ENCODE data around the gene TRIP6.

DNA sequence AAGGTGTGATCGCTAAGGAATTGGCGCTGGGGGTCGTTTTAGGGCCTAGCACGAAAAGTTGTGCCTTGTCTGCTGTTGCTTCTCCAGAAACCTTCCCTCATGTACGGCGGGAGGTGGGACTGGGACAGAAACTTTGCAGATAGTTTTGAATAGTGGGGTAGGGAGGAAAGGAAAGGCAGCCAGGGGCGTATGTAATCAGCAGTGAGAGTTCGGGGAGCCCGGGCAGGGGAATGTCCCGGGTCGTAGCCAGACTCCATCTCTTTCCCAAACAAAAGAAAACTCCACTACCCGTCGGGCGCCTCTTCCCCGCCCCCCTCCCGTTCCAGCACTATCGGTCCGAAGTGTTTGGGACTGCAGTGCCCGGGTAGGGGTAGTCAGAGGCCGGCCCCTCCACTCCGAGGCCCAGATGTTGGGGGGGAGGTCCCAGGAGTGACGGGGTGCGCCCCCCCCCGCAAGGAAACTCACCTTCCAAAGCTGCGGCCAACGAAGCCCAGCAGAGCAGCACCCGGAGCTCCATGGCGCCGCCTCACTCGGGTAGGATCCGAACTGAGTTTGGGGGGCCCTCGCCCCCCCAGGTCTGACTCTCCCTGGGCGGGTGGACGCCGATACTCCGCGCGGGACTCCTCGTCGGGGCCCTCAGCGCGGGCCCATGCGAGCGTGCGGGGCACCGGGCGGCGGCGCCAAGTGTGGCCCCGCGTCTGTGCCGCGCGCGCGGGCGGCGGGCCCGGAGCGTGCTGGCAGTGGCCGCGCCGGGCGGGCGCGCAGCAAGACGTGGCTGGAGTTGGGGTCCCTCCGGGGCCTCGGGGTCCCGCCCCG, 40.5 kb upstream of the TRIP6 start:
- TF ChIP-seq, protein P1, sequence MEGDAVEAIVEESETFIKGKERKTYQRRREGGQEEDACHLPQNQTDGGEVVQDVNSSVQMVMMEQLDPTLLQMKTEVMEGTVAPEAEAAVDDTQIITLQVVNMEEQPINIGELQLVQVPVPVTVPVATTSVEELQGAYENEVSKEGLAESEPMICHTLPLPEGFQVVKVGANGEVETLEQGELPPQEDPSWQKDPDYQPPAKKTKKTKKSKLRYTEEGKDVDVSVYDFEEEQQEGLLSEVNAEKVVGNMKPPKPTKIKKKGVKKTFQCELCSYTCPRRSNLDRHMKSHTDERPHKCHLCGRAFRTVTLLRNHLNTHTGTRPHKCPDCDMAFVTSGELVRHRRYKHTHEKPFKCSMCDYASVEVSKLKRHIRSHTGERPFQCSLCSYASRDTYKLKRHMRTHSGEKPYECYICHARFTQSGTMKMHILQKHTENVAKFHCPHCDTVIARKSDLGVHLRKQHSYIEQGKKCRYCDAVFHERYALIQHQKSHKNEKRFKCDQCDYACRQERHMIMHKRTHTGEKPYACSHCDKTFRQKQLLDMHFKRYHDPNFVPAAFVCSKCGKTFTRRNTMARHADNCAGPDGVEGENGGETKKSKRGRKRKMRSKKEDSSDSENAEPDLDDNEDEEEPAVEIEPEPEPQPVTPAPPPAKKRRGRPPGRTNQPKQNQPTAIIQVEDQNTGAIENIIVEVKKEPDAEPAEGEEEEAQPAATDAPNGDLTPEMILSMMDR (tag by site-specific recombination; IDR thresholded peaks at IDR 0.05), result peak; percentile 18; the same call in 1 of the 2 replicates
- TF ChIP-seq SETDB1 (IDR thresholded peaks at IDR 0.05; ENCODE audit: insufficient read length, low read length), result no peak
- TF ChIP-seq, protein P2, sequence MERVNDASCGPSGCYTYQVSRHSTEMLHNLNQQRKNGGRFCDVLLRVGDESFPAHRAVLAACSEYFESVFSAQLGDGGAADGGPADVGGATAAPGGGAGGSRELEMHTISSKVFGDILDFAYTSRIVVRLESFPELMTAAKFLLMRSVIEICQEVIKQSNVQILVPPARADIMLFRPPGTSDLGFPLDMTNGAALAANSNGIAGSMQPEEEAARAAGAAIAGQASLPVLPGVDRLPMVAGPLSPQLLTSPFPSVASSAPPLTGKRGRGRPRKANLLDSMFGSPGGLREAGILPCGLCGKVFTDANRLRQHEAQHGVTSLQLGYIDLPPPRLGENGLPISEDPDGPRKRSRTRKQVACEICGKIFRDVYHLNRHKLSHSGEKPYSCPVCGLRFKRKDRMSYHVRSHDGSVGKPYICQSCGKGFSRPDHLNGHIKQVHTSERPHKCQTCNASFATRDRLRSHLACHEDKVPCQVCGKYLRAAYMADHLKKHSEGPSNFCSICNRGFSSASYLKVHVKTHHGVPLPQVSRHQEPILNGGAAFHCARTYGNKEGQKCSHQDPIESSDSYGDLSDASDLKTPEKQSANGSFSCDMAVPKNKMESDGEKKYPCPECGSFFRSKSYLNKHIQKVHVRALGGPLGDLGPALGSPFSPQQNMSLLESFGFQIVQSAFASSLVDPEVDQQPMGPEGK (tag by site-specific recombination; IDR thresholded peaks at IDR 0.05), result peak; percentile 93
- TF ChIP-seq, protein P3, sequence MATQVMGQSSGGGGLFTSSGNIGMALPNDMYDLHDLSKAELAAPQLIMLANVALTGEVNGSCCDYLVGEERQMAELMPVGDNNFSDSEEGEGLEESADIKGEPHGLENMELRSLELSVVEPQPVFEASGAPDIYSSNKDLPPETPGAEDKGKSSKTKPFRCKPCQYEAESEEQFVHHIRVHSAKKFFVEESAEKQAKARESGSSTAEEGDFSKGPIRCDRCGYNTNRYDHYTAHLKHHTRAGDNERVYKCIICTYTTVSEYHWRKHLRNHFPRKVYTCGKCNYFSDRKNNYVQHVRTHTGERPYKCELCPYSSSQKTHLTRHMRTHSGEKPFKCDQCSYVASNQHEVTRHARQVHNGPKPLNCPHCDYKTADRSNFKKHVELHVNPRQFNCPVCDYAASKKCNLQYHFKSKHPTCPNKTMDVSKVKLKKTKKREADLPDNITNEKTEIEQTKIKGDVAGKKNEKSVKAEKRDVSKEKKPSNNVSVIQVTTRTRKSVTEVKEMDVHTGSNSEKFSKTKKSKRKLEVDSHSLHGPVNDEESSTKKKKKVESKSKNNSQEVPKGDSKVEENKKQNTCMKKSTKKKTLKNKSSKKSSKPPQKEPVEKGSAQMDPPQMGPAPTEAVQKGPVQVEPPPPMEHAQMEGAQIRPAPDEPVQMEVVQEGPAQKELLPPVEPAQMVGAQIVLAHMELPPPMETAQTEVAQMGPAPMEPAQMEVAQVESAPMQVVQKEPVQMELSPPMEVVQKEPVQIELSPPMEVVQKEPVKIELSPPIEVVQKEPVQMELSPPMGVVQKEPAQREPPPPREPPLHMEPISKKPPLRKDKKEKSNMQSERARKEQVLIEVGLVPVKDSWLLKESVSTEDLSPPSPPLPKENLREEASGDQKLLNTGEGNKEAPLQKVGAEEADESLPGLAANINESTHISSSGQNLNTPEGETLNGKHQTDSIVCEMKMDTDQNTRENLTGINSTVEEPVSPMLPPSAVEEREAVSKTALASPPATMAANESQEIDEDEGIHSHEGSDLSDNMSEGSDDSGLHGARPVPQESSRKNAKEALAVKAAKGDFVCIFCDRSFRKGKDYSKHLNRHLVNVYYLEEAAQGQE (tag by site-specific recombination; IDR thresholded peaks at IDR 0.05), result no peak
- TF ChIP-seq ZNF76 (tag by site-specific recombination; IDR thresholded peaks at IDR 0.05; ENCODE audit: borderline replicate concordance, low read depth), result no peak
- TF ChIP-seq ZBTB8A (tag by site-specific recombination; IDR thresholded peaks at IDR 0.05), result peak; percentile 30; the same call in 1 of the 2 replicates
- TF ChIP-seq ZNF274 (IDR thresholded peaks at IDR 0.05; ENCODE audit: low read length), result no peak
- no peak for TF ChIP-seq ZNF274 (tag by site-specific recombination; IDR thresholded peaks at IDR 0.05; ENCODE audit: borderline replicate concordance)
- no peak for TF ChIP-seq KLF10 (tag by site-specific recombination; IDR thresholded peaks at IDR 0.05)
- TF ChIP-seq ZBTB21 (tag by site-specific recombination; IDR thresholded peaks at IDR 0.05), result no peak
- no peak for TF ChIP-seq ZNF654 (tag by site-specific recombination; IDR thresholded peaks at IDR 0.05; ENCODE audit: low read depth)
- TF ChIP-seq TCF7L2 (IDR thresholded peaks at IDR 0.05; ENCODE audit: borderline replicate concordance, low read depth, low read length), result no peak
- TF ChIP-seq ZNF24 (tag by site-specific recombination; IDR thresholded peaks at IDR 0.05), result no peak
- TF ChIP-seq, protein P4, sequence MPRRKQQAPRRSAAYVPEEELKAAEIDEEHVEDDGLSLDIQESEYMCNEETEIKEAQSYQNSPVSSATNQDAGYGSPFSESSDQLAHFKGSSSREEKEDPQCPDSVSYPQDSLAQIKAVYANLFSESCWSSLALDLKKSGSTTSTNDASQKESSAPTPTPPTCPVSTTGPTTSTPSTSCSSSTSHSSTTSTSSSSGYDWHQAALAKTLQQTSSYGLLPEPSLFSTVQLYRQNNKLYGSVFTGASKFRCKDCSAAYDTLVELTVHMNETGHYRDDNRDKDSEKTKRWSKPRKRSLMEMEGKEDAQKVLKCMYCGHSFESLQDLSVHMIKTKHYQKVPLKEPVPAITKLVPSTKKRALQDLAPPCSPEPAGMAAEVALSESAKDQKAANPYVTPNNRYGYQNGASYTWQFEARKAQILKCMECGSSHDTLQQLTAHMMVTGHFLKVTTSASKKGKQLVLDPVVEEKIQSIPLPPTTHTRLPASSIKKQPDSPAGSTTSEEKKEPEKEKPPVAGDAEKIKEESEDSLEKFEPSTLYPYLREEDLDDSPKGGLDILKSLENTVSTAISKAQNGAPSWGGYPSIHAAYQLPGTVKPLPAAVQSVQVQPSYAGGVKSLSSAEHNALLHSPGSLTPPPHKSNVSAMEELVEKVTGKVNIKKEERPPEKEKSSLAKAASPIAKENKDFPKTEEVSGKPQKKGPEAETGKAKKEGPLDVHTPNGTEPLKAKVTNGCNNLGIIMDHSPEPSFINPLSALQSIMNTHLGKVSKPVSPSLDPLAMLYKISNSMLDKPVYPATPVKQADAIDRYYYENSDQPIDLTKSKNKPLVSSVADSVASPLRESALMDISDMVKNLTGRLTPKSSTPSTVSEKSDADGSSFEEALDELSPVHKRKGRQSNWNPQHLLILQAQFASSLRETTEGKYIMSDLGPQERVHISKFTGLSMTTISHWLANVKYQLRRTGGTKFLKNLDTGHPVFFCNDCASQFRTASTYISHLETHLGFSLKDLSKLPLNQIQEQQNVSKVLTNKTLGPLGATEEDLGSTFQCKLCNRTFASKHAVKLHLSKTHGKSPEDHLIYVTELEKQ (tag by site-specific recombination; IDR thresholded peaks at IDR 0.05; ENCODE audit: borderline replicate concordance), result no peak
- TF ChIP-seq ZNF423 (tag by site-specific recombination; IDR thresholded peaks at IDR 0.05), result no peak
